GM12878 (cell line): ENCODE data around the gene SERINC1.
A peak's percentile ranks its signal among the peaks of the same experiment; 100 is the strongest.

ENCODE experiments used
- CEBPZ ChIP-seq: fragments of 150-350 bp; IDR thresholded peaks from 2 replicates; pipeline ENCODE4 v1.6.1; 2016; ENCODE audit warnings: low read depth, low read length
- CHD4 ChIP-seq: fragments of 200-600 bp; sonication (generic); IDR thresholded peaks from 2 replicates; pipeline ENCODE4 v1.6.1; 2016; ENCODE audit warnings: mild to moderate bottlenecking
- CTCF ChIP-seq, 3 experiments: IDR thresholded peaks in 2 of 3; conservative IDR thresholded peaks in 1 of 3; 2 replicates each; pipeline ENCODE4 v1.5.1; 2011; ENCODE audit warnings: low read depth in 3 of 3, low read length in 3 of 3, mild to moderate bottlenecking in 3 of 3, control low read depth in 2 of 3, moderate library complexity in 2 of 3, inconsistent platforms in 1 of 3, mixed read lengths in 1 of 3; ENCODE audit not compliant: control insufficient read depth in 2 of 3, insufficient read depth in 1 of 3; ENCODE audit errors: extremely low read depth in 1 of 3
- EZH2 ChIP-seq: IDR thresholded peaks from 2 replicates; pipeline ENCODE4 v1.6.1; 2012; ENCODE audit warnings: low read depth, mild to moderate bottlenecking, control low read depth, inconsistent platforms, low read length, borderline replicate concordance; ENCODE audit not compliant: control insufficient read depth
- HDAC2 ChIP-seq: fragments of 200-600 bp; sonication (generic); IDR thresholded peaks from 2 replicates; pipeline ENCODE4 v1.6.1; 2017
- HDGF ChIP-seq: fragments of 450-650 bp; IDR thresholded peaks from 2 replicates; pipeline ENCODE4 v1.6.1; 2016; ENCODE audit warnings: antibody characterized with exemption
- KAT2A ChIP-seq: conservative IDR thresholded peaks from 2 replicates; pipeline ENCODE4 v1.6.1; 2011; ENCODE audit warnings: low read depth, low read length; ENCODE audit not compliant: control insufficient read depth
- RCOR1 ChIP-seq: conservative IDR thresholded peaks from 2 replicates; pipeline ENCODE4 v1.6.1; 2012; ENCODE audit warnings: low read depth, low read length, improper control_type of control experiment
- SP1 ChIP-seq: IDR thresholded peaks from one replicate; pipeline ENCODE4 v1.6.1; 2011; ENCODE audit warnings: low read depth, low read length
- SPI1 ChIP-seq: IDR thresholded peaks from 2 replicates; pipeline ENCODE4 v1.6.1; 2011; ENCODE audit warnings: low read depth, mild to moderate bottlenecking, low read length, moderate library complexity, borderline replicate concordance; ENCODE audit not compliant: insufficient read depth

GRCh38 chr6:122405417-122405816, 66.2 kb downstream of the SERINC1 start:
- TF ChIP-seq CEBPZ (no peak), EZH2 (no peak), CTCF (IDR thresholded peaks at IDR 0.05 in 2 of 3, conservative IDR thresholded peaks at IDR 0.05 in 1 of 3; ENCODE audit: control insufficient read depth in 2 of 3, extremely low read depth in 1 of 3, insufficient read depth in 1 of 3, low read depth in 3 of 3, low read length in 3 of 3) (0 out of 6 replicates have a peak, but pooled peaks of 1 of the 3 experiments have one; percentile 18), CHD4 (no peak), HDAC2 (no peak), RCOR1 (no peak), HDGF (no peak), SP1 (no peak), SPI1 (no peak), KAT2A (no peak)
